ENCODE data around the gene LCN2. TPM values are rescaled to one million over a fixed set of nuclear protein-coding genes. Genes with fewer than 3 reads are reported as not detected.

LCN2 gene
- total RNA-seq, 1 donor from 2014 or later: not detected

DNA sequence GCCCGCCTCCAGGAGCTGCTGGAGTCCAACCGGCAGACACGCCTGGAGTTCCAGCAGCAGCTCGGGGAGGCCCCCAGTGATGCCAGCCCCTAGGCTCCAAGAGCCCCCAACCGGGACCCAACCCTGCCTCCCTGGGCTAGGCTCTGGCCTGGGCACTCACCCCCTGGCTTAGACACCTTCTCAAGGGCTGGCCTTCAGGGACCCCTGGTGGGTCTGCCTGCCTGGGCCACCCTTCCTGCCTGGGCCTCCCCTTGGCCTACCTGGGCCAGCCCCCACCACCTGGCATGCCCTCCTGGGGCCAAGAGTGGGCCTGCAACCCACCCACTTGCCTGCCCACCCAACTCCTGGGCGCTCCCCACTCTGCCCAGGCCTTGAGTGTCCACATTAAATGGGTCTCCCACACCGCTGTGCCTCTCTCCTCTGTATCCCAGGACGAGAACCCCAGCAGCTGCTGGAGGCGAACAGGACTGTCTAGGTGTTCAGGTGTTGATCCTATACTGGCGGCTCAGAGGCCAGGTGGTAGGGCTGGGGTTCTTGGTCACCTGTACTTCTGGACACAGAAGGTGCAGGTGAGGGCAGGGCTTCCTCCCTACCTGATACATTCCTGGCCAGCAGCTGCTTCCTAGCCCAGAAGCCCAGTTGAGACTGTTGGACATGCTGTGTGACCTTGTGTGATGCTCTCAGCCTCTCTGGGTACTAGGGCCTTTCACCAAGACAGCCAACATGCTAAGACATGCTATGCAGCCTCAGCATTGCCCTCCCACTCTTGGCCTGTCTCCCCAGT lies 14.5 kb downstream of the LCN2 start:
- TF ChIP-seq, protein P1, sequence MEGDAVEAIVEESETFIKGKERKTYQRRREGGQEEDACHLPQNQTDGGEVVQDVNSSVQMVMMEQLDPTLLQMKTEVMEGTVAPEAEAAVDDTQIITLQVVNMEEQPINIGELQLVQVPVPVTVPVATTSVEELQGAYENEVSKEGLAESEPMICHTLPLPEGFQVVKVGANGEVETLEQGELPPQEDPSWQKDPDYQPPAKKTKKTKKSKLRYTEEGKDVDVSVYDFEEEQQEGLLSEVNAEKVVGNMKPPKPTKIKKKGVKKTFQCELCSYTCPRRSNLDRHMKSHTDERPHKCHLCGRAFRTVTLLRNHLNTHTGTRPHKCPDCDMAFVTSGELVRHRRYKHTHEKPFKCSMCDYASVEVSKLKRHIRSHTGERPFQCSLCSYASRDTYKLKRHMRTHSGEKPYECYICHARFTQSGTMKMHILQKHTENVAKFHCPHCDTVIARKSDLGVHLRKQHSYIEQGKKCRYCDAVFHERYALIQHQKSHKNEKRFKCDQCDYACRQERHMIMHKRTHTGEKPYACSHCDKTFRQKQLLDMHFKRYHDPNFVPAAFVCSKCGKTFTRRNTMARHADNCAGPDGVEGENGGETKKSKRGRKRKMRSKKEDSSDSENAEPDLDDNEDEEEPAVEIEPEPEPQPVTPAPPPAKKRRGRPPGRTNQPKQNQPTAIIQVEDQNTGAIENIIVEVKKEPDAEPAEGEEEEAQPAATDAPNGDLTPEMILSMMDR (IDR thresholded peaks at IDR 0.05; ENCODE audit: borderline replicate concordance): no peak
- Histone ChIP-seq H3K27me3 (ENCODE audit: low read depth) (no peaks in the 10 kb centered on the region), H3K9me3 (replicated peaks) (no peaks in the 10 kb centered on the region), H3K27ac (replicated peaks) (no peak overlapping the region), H3K4me3 (no peak overlapping the region), H3K4me1 (peaks cover 29% of the 10 kb centered on the region), H3K36me3 (peaks cover 61% of the 10 kb centered on the region)
- intact Hi-C loops (cut with micrococcal nuclease): no loop called here
- no peak for DNase-seq

DNA sequence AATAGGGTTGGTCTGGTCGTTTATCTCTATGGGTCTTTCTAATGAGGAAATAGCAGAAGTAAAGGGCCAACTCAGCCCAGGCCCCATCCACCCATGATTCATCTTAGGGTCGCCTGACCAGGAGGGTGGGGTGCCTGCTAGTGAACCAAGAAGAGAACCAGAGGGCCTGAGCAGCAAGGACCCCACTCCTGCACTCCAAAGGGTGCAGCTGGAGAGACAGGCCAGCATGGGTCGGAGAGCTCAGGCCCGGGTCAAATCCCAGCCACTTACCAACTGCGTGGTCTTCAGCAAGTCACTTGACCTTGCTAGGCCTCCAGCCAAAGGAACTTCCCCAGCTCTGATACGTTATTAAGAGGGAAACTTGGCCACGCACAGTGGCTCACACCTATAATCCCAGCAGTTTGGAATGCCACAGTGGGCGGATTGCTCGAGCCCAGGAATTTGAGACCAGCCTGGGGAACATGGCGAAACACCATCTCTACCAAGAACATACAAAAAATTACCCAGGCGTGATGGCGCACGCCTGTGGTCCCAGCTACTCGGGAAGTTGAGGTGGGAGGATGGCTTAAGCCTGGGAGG lies 15.1 kb downstream of the LCN2 start:
- intact Hi-C loops (cut with micrococcal nuclease): no loop called here
- Histone ChIP-seq H3K4me1 (peaks cover 26% of the 10 kb centered on the region), H3K36me3 (peaks cover 68% of the 10 kb centered on the region), H3K4me3 (no peak overlapping the region), H3K27ac (replicated peaks) (no peak overlapping the region), H3K27me3 (ENCODE audit: low read depth) (no peaks in the 10 kb centered on the region), H3K9me3 (replicated peaks) (no peaks in the 10 kb centered on the region)
- DNase-seq: no peak
- TF ChIP-seq, protein P1 (IDR thresholded peaks at IDR 0.05; ENCODE audit: borderline replicate concordance): no peak

DNA sequence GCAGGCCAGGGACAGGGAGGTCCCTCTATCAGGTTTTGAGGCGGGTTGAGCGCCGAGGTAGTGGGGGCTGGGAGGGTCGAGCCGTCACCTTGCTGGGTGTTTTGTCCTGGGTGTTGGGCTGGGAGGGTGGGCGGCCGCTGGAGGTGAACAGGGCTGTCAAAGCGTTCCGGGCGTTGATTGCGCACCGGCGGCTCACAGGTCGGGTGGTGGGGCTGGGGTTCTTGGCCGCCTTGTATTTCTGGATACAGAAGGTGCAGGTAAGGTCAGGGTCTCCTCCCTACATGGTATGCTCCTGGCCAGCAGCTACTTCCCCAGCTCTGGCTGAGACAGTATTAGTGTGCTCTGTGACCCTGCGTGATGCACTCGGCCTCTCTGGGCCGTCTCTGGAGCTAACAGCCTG lies 16.9 kb downstream of the LCN2 start:
- no peak overlapping the region for H3K27ac ChIP-seq (replicated peaks)
- DNase-seq: no peak
- peaks cover 11% of the 10 kb centered on the region for H3K4me1 ChIP-seq
- H3K27me3 ChIP-seq (ENCODE audit: low read depth): no peaks in the 10 kb centered on the region
- H3K4me3 ChIP-seq: no peak overlapping the region
- H3K9me3 ChIP-seq (replicated peaks): no peaks in the 10 kb centered on the region
- TF ChIP-seq, protein P1 (IDR thresholded peaks at IDR 0.05; ENCODE audit: borderline replicate concordance): no peak
- intact Hi-C loops (cut with micrococcal nuclease): no loop called here
- H3K36me3 ChIP-seq: peaks cover 85% of the 10 kb centered on the region

DNA sequence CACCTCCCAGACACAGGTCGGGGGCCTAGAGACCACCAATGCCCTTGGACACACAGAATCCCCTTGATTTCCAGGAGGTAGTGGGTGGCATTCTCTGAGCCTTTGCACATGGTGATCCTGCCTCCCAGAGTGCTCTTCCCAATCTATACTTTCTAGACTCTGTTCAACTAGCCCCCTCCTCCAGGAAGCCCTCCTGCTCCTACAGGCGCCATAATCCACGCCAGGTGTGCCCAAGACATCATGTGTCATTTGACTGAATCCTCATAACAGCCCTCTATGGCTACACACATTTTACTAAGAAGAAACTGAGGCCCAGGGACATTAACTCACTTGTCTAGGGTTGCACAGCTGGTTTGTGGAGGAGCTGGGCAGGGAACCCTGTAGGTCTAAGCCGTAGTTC lies 18.0 kb downstream of the LCN2 start:
- intact Hi-C loops (cut with micrococcal nuclease): no loop called here
- Histone ChIP-seq H3K36me3 (peaks cover 85% of the 10 kb centered on the region), H3K9me3 (replicated peaks) (no peaks in the 10 kb centered on the region), H3K4me1 (peaks cover under 1% of the 10 kb centered on the region), H3K27me3 (ENCODE audit: low read depth) (no peaks in the 10 kb centered on the region), H3K4me3 (no peak overlapping the region), H3K27ac (replicated peaks) (no peak overlapping the region)
- DNase-seq: no peak
- TF ChIP-seq, protein P1 (IDR thresholded peaks at IDR 0.05; ENCODE audit: borderline replicate concordance): no peak

DNA sequence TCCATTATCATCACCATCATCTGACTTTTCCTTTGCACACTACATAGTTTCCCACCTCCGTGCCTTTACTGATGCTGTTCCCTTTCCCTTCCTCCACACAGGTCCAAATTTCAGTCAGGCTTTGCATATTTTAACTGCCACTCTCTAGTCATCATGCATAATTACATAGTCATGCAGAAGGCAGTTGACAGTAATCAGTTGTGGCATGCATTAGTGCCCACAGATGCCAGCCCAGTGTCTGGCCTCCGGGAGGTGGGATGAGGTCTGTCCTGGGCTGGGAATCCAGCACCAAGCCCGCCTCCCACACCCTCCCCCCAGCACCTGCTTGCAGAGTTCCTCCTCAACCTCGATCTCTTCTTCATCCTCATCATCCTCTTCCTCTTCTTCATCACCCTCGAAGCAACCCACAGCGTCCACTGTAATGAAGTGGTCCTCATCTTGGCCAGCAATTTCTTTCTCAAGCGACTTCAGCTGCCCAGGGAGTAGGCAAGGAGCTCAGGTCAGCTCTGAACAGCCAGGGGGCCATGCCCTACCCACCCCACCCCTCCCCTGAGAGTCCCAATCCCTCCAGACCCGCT lies 19.6 kb downstream of the LCN2 start:
- H3K9me3 ChIP-seq (replicated peaks): no peaks in the 10 kb centered on the region
- H3K4me1 ChIP-seq: no peaks in the 10 kb centered on the region
- H3K4me3 ChIP-seq: no peak overlapping the region
- no peak for DNase-seq
- TF ChIP-seq, protein P1 (IDR thresholded peaks at IDR 0.05; ENCODE audit: borderline replicate concordance): no peak
- H3K36me3 ChIP-seq: peaks cover 77% of the 10 kb centered on the region
- H3K27ac ChIP-seq (replicated peaks): no peak overlapping the region
- H3K27me3 ChIP-seq (ENCODE audit: low read depth): no peaks in the 10 kb centered on the region
- intact Hi-C loops (cut with micrococcal nuclease): no loop called here

All from left ventricle myocardium inferior (tissue), 1 donor.